Thyroid gland (tissue), 4 donors: ENCODE results near the gene FARS2. TPM values are rescaled to one million over a fixed set of nuclear protein-coding genes. Genes with fewer than 3 reads are reported as not detected.

Experiments used
- DNase-seq, 2 donors: peaks; one replicate each; pipeline ENCODE4 v3.0.0-alpha.2; 2019
- H3K27ac ChIP-seq, 3 donors: fragments of 200-600 bp; sonication (generic); 1 replicate in 2 of 3; 2 replicates in 1 of 3; pipeline ENCODE4 v1.5.1; 2016 to 2019; ENCODE audit warnings: mild to moderate bottlenecking in 1 of 3, moderate library complexity in 1 of 3
- H3K27me3 ChIP-seq: fragments of 200-600 bp; sonication (generic); one replicate; pipeline ENCODE4 v1.5.1; 2019
- H3K36me3 ChIP-seq, 2 donors: fragments of 200-600 bp; sonication (generic); one replicate each; pipeline ENCODE4 v1.5.1; 2016 to 2019
- H3K4me1 ChIP-seq, 2 donors: fragments of 200-600 bp; sonication (generic); one replicate each; pipeline ENCODE4 v1.5.1; 2017 to 2019
- H3K4me3 ChIP-seq, 3 donors: fragments of 200-600 bp; sonication (generic); replicated peaks in 1 of 3; 1 replicate in 2 of 3; 2 replicates in 1 of 3; pipeline ENCODE4 v1.5.1; 2016; ENCODE audit warnings: mild to moderate bottlenecking in 1 of 3
- H3K9me3 ChIP-seq: fragments of 200-600 bp; sonication (generic); one replicate; pipeline ENCODE4 v1.5.1; 2017
- POLR2A ChIP-seq, 2 donors: fragments of 450-650 bp; IDR thresholded peaks; one replicate each; pipeline ENCODE4 v1.6.1; 2017; ENCODE audit warnings: antibody characterized with exemption in 2 of 2, mild to moderate bottlenecking in 2 of 2, moderate library complexity in 1 of 2
- WGBS, 2 donors: methylation state at CpG; one replicate each; pipeline ENCODE4 v1.1.5; 2017; 5-methylcytosine and 5-hydroxymethylcytosine counted together
- intact Hi-C: fragments of 100-400 bp; cut with DNase I; formaldehyde crosslinking; loops from one replicate; pipeline ENCODE4 v1.15.1; 2023
- total RNA-seq, 4 donors: library from RNA; depleted of rRNA; stranded (reverse); fragments of >200 nt; gene quantifications; one replicate each; pipeline ENCODE4 v1.2.3, GENCODE V29; 2016
- TF ChIP-seq, protein P1 (sequence below), 6 experiments: fragments of 200-600 bp in 3 of 6; fragments of 450-650 bp in 3 of 6; sonication (generic) in 3 of 6; IDR thresholded peaks; one replicate each; pipeline ENCODE4 v1.5.1; 2016 to 2019; ENCODE audit warnings: antibody characterized with exemption in 6 of 6, mild to moderate bottlenecking in 2 of 6, inconsistent platforms in 1 of 6, moderate library complexity in 1 of 6

Gene FARS2
- total RNA-seq, 4 donors from 2014 or later, result 27.4 to 47.1 (median 34.2) TPM

DNA sequence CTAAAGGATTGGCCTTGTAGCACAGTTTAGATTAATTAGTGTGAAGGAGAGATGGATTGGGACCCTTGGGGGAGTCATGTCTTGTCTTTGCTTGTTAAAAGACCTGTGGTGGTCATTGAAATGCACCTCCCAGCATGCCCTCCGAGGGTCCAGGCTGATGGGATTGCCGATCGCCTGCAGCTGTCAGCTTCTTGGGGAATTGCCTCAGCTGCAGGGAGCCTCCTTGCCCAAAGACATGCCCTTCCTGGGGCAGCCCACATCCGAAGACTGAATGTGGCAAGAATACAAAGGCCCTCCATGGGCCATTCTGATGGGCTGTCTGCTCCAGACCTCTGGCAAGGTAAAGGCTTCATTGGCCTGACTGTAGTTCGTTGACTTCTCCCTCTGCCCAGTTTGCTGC lies 150.7 kb downstream of the FARS2 start:
- no peak overlapping the region for H3K4me3 ChIP-seq
- H3K9me3 ChIP-seq, result no peaks in the 10 kb centered on the region
- TF ChIP-seq POLR2A (IDR thresholded peaks at IDR 0.05), result no peak
- TF ChIP-seq, protein P1, sequence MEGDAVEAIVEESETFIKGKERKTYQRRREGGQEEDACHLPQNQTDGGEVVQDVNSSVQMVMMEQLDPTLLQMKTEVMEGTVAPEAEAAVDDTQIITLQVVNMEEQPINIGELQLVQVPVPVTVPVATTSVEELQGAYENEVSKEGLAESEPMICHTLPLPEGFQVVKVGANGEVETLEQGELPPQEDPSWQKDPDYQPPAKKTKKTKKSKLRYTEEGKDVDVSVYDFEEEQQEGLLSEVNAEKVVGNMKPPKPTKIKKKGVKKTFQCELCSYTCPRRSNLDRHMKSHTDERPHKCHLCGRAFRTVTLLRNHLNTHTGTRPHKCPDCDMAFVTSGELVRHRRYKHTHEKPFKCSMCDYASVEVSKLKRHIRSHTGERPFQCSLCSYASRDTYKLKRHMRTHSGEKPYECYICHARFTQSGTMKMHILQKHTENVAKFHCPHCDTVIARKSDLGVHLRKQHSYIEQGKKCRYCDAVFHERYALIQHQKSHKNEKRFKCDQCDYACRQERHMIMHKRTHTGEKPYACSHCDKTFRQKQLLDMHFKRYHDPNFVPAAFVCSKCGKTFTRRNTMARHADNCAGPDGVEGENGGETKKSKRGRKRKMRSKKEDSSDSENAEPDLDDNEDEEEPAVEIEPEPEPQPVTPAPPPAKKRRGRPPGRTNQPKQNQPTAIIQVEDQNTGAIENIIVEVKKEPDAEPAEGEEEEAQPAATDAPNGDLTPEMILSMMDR (IDR thresholded peaks at IDR 0.05), result no peak
- H3K27me3 ChIP-seq, result no peaks in the 10 kb centered on the region
- no peak for DNase-seq
- peaks cover 0 to 4% of the 10 kb centered on the region in 2 donors for H3K4me1 ChIP-seq
- no peaks in the 10 kb centered on the region for H3K36me3 ChIP-seq
- 74 to 93% methylated on average over 5 of the region's 5 CpGs for WGBS, 2 donors
- intact Hi-C loops, result no loop called here
- H3K27ac ChIP-seq, result no peak overlapping the region

DNA sequence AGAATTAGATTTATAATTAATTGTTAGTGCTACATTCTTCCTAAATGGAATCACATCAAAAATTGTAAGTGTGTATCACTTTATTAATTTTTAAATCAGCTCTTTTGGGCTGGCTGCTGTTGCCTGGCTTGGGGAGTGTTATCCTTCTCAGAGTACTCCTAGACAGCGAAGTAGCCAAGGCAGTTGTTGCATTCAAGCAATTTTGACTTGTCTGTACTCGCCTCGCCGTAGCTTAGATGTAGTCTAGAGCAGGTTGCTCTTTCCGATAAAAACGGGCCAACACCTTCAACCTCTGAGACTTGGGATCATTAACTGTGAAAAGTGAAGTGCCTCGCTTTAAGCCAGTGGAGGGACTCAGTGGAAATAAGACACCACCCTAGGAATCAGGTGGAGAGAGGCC lies 151.3 kb downstream of the FARS2 start:
- TF ChIP-seq, protein P1 (IDR thresholded peaks at IDR 0.05), result no peak
- TF ChIP-seq POLR2A (IDR thresholded peaks at IDR 0.05), result no peak
- Histone ChIP-seq H3K27me3 (no peaks in the 10 kb centered on the region), H3K4me1 (peaks cover 0 to 4% of the 10 kb centered on the region in 2 donors), H3K9me3 (no peaks in the 10 kb centered on the region), H3K27ac (no peak overlapping the region), H3K4me3 (no peak overlapping the region), H3K36me3 (no peaks in the 10 kb centered on the region)
- intact Hi-C loops, result no loop called here
- peak; percentile 17 to 26 for DNase-seq
- 53 to 60% methylated on average over 7 of the region's 7 CpGs for WGBS, 2 donors

DNA sequence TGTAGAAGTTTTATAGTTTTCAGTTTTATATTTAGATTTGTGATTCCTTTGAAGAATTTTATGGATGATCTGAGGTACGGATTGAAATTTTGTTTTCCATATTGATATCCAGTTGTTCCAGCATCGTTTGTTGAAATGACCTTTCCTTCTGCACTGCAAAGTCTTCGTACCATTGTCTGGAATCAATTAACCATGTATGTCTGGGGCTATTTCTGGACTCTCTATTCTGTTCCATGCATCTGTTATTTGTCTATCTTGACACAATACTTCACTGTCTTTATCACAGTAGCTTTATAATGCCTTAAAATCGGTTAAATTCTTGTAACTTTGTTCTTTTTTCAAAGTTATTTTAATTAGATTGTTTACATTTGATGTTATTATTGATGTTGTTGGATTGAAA lies 154.9 kb downstream of the FARS2 start:
- Histone ChIP-seq H3K9me3 (no peaks in the 10 kb centered on the region), H3K27me3 (no peaks in the 10 kb centered on the region), H3K27ac (no peak overlapping the region), H3K36me3 (no peaks in the 10 kb centered on the region), H3K4me3 (no peak overlapping the region), H3K4me1 (peaks cover 0 to 4% of the 10 kb centered on the region in 2 donors)
- TF ChIP-seq POLR2A (IDR thresholded peaks at IDR 0.05), result no peak
- TF ChIP-seq, protein P1 (IDR thresholded peaks at IDR 0.05), result no peak
- intact Hi-C loops, result no loop called here
- 88 to 90% methylated on average over 4 of the region's 4 CpGs for WGBS, 2 donors
- no peak for DNase-seq

DNA sequence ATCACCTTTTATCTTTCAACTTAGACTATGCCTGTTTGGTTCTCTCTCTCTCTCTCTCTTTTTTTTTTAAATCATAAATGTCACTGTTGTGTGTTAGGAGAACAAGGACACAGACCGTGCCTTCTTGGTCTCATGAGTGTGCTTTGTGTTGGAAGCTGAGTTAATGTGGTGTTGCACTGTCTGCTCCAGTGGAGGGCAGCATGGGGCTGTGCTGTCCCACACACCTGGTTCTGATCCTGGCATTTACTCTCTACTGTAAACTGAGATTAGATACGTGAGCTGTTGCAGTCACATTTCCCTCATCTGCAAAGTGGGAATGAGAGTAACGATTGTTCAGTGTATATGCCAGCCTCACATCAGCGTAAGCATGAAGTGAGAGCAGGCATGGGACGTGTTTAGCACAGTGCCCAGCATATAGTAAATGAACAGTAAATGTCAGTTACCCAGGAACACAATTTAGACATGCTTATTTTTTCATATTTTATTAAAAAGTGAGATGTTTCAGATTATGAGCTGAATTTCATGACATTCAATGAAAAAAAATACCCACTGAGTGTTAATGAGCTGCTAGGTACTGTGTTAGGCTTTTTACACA lies 161.1 kb downstream of the FARS2 start:
- TF ChIP-seq, protein P1 (IDR thresholded peaks at IDR 0.05), result peak in 3 of 6 experiments; percentile 27 to 46 (median 41)
- no peak for TF ChIP-seq POLR2A (IDR thresholded peaks at IDR 0.05)
- WGBS, 2 donors, result 83% methylated on average over 5 of the region's 5 CpGs
- DNase-seq, result peak; percentile 14
- Histone ChIP-seq H3K27me3 (no peaks in the 10 kb centered on the region), H3K4me1 (no peaks in the 10 kb centered on the region), H3K9me3 (no peaks in the 10 kb centered on the region), H3K36me3 (no peaks in the 10 kb centered on the region), H3K27ac (no peak overlapping the region), H3K4me3 (no peak overlapping the region)
- intact Hi-C loops, result no loop called here

DNA sequence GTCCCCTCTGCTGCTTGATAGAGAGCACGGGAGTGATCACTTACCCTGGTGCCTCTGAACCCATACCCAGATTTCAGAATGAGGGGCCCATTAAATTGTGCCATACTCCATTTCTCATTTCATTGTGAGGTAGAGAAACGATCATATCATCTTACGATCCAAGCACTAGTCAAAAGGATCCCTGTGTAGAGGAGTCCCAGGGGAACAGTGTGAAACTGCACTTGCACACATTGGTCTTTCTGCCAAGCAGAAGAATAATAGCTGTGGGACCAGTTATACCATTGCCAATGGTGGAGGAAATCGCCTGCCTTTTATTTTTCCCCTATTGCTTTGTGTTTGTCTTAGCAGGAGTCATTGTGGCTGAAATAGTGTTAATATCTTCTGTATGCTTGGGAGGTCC lies 161.9 kb downstream of the FARS2 start:
- no peaks in the 10 kb centered on the region for H3K9me3 ChIP-seq
- intact Hi-C loops, result no loop called here
- no peaks in the 10 kb centered on the region for H3K36me3 ChIP-seq

More for the DNA sequence above, 161.9 kb downstream of the FARS2 start:
- H3K4me3 ChIP-seq, result no peak overlapping the region
- TF ChIP-seq, protein P1 (IDR thresholded peaks at IDR 0.05), result no peak
- TF ChIP-seq POLR2A (IDR thresholded peaks at IDR 0.05), result no peak
- H3K4me1 ChIP-seq, result no peaks in the 10 kb centered on the region
- 86 to 95% methylated on average over 4 of the region's 4 CpGs for WGBS, 2 donors
- no peak for DNase-seq
- H3K27me3 ChIP-seq, result no peaks in the 10 kb centered on the region
- H3K27ac ChIP-seq, result no peak overlapping the region
